Tibial nerve (tissue), 4 donors: Measurements from ENCODE around the gene CASS4.

Experiments
- CTCF ChIP-seq, 5 experiments: fragments of 200-600 bp in 3 of 5; fragments of 450-650 bp in 2 of 5; sonication (generic) in 3 of 5; IDR thresholded peaks; one replicate each; pipeline ENCODE4 v1.5.1; 2016 to 2019; ENCODE audit warnings: antibody characterized with exemption in 5 of 5, mild to moderate bottlenecking in 3 of 5, moderate library complexity in 2 of 5
- EP300 ChIP-seq, 2 donors: sonication (generic); formaldehyde crosslinking; IDR thresholded peaks; one replicate each; pipeline ENCODE4 v1.6.1; 2017; ENCODE audit warnings: antibody characterized with exemption in 2 of 2, mild to moderate bottlenecking in 1 of 2
- POLR2A ChIP-seq, 2 donors: fragments of 450-650 bp; IDR thresholded peaks; one replicate each; pipeline ENCODE4 v1.6.1; 2017; ENCODE audit warnings: antibody characterized with exemption in 2 of 2, mild to moderate bottlenecking in 2 of 2, moderate library complexity in 2 of 2

DNA sequence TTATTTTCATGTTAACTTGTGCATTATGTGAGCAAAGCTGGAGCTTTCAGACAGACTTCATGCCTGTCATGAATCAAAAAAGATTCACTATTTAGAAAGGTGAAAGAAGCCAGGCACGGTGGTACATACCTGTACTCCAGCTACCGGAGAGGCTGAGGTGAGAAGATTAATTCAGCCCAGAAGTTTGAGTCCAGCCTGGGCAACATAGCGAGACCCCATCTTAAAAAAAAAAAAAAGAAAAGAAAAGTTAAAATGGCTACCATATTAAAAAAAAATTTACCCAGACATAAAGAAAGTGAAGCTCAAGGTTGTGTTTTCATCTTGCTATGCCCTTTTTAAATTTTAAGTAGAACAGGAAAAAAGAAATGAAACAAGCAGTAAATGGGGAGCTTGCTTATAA lies 889 bp downstream of the CASS4 start:
- TF ChIP-seq CTCF (IDR thresholded peaks at IDR 0.05) (no peak), POLR2A (IDR thresholded peaks at IDR 0.05) (no peak), EP300 (IDR thresholded peaks at IDR 0.05) (no peak)
